Fibroblast of peridontal ligament (primary cell): ENCODE results near the gene SLAMF8.

ENCODE experiments used
- DNase-seq: peaks from one replicate; pipeline ENCODE4 v3.0.0-alpha.2; 2010; ENCODE audit errors: extremely low read depth

Gene SLAMF8

DNA sequence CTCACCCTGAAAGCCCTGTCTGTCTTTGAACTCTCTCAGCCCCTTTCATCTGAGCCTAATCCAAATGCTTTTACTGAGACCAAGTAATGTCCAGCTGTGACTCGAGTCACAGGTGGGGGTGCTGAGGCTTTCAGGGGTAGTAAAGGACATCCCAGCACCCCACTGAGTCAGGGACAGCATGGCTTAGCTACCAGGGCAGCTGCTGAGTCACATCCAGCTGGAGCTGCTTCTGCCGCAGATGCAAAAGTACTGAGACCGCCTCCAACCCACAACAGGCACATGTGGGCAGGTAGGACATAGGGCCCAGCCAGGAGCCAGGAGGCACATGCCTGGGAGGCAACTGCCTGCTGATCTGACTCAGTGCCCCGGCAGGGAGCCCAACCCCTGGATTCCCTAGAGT lies 42.5 kb downstream of the SLAMF8 start:
- peak; percentile 30 for DNase-seq

DNA sequence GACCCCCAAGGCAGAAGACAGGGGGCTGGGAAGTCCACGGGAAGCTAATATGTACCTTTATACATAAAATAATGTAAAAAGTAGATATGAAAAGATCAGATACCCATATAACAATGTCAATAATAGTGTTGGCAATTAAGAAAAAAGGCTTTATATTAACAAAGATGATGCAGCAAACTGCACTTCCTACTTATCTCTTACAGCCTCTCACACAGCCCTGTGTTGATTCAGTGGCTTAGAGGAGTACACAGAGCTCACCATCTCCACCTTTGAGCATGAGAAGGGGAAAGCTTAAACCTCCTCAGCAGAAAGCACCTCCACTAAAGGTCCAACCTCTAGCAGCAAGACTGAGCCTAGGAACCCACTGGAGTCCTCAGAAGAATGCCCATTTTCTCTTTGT lies 42.9 kb downstream of the SLAMF8 start:
- no peak for DNase-seq

DNA sequence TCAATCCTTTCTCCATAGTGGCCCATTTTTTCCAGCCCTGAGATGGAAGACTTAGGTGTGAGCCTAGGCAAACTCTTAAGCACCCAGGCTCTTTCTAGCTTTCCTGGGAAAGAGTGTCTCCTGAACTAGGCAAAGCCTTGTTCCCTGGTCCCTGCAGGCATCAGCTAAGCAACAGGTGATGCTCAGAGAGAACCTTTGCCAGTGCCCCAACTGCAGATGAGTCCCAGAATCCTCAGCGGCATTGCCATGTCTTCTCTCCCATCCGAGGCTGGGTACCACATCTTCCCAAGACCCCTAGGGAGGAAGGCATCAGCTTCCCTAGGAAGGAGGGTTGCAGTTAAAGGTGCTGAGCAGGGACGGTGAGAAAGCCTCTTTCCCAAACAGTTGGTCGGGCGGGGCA lies 44.0 kb downstream of the SLAMF8 start:
- DNase-seq: no peak

DNA sequence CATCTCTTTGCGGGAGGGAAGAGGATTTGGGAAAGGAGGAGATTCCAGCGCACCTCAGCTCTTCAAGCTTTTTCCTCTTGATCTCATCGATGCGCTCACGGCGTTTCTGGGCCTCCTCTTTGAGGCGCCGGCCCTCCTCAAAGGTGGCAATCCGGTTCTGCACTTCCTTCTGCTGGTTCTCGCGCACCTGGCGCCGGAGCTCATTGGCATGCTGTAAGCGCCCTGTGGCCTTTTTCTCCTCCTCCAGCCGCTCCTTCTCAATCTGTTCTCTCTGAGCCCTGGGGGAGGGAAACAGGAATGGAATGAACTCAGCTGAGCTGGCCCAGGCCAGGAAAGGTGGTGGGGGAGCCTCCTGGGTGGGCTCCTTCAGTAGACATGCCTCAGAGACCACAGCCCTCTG lies 46.2 kb downstream of the SLAMF8 start:
- no peak for DNase-seq

DNA sequence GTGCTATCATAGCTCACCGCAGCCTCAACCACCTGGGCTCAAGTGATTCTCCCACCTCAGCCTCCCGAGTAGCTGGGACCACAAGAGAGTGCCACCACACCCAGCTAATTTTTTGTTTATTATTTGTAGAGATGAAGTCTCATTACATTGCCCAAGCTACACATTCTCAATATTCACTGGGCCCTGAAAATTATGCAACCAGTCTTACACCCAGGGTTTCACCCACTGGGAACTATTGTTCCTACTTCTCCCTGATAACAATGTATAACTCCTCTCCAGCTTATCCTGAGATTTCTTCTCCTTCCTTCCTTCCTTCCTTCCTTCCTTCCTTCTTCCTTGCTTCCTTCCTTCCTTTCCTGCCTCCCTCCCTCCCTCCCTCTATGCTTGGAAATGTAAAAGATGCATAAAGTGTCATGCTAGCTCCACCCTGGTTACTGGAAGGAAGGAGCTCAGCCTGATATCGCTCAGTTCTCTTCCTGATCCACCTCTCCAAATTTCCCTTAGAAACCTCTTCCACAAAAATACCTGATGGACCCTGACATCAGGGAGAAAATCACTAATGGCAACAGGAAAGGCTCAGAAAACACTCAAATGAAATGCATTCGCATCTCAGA lies 47.0 kb downstream of the SLAMF8 start:
- no peak for DNase-seq

DNA sequence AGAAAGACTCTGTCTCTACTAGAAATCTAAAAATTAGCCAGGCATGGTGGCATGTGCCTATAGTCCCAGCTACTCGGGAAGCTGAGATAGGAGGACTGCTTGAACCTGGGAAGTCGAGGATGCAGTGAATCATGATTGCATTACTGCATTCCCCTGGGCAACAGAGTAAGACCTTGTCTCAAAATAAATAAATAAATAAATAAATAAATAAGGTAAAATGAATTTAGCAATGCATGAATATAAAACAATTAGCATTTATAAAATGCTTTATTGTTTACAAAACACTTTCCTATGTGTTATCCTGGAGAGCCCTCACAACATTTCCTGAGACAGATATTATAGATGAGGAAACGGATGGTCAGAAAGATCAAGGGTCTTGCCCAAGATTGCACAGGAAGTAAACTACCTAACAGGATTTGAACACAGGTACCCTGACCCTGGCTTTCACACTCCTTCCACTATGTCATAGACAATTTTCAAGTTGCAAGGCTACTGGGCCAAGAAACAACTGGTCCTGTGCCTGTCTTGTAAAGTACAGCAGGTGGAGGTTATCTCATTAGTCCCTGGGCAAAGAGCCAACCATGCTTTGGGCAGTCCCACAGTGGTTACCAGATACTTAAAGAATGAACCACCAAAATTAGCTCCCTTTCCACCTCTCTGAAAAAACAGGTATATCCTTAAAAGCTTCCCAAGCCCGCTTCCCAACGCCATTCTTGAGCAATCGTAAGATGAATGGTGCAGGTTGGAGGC lies 51.2 kb downstream of the SLAMF8 start:
- no peak for DNase-seq

DNA sequence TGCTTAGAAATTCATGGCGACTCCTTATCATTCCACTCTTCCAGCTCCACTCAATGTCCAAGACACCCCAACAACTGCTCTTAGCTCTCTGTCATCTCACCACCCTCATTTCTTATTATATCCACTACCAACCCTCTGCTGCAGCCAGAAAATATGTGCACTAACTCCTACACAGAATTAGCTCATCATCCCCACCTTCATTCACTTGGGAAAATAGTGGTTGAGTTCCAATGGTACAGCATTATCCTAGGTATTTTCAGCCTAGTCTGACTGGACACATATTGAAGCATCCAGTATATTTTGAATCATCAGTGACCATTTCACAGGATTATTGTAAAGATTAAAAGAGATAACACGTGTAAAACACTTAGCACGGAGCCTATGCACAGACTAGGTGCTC lies 52.5 kb downstream of the SLAMF8 start:
- no peak for DNase-seq

DNA sequence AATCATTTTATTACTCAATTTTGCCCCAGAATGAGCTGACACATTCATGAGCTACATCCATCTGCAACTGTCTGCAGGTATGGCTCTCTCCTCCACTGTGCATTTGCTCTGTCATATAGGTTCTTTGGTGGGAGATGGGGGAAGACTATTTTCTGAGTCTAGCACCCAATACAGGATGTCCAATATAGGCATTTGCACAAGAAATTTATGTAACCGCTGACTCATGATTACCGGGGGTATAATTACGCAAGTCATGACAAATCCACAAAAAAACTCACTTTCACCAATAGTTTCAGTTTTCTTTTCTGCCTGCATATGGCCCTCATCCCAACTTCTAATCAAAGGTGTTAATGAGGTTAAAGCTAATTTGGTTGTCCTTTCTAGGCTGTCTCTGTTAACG lies 53.3 kb downstream of the SLAMF8 start:
- peak; percentile 85 for DNase-seq

DNA sequence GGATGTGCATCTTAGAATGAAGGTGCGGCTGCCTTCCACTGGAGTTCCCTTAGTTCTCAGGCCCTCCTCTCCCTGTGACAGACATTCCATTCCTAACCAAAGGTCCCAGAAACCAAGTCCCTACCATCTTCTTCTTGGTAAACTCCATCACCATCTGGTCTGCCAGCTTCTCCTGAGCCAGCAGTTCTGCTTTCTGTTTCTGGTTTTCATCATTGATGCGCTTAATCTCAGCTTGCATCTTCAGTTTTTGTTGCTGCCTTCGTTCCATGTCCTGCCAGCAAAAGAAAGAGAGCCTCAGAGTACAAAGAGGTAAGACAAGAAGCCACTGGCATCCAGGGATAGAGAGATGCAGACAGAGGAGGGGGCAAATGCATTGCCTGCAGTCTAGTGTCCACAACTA lies 53.8 kb downstream of the SLAMF8 start:
- DNase-seq: no peak

DNA sequence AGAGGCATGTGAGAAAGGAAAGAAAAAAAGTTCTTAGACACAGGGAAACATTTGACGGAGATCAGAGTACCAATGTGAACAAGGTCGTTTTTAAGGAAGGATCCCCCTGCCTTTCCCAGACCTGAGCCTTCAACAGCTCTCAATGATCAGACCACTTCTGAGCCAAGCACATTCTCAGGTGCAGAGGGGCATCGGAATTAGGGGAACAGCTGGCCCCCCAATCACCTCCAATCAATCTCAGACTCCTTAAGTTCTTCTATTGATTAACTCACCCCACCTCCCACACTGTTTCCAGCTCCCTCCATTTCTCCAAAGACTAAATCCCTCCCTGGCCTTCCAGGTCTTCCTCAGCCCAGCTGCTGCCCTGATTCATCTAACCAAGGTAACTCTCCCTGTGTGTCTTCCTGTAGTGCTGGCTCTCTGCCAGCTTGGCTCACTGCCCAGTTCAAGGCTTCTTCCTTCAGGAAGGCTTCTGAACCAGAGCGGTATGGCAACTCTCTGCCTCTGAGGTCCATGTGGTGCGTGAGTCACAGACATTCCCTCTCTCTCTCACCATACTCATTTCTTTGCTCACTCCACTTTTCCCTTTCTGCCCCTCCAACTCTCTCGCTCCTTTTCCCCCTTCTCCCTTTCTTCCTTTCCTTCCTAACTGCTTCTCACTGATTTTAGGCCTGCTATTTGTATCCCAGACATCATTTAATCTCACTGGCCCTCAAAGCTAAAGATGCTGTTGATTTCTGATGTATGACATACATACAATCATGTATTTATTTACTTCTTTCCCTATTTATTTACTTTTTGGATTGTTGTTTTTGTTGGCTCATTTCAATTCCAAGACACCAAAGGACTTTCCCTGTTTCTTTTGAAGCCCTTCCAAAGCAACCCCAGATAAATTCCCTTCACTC lies 55.2 kb downstream of the SLAMF8 start:
- DNase-seq: peak; percentile 87

DNA sequence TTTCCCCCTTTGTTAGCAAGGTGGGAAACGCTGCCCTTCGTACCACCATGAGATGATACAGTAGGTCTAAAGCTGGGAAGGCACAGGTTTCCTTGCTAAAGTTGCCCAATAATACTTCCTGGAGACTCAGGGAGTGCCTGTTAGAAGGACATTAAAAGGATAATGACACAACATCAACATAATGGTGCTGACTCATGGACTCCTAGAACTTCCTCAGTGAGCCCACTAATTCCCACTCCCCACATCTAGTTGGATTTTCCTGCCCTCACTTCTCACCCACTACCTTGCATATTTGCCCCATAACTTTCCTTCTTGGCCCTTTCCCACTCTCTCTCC lies 55.8 kb downstream of the SLAMF8 start:
- no peak for DNase-seq

DNA sequence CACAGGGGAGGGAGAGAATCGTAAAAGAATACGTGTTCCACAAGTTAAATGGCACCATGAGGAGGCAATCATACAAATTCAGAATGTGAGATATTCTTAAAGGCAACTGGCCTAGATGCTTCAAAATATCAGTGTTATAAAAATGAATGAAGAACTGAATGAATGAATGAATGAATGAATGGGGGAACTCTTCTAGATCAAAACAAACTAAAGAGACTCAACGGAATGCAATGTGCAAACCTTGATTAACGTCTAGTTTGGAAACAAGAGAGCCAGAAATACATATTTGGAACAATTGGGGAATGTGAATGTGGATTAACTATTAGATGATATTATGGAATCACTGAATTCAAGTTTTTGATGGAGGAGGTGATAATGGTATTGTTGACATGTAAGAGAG lies 56.5 kb downstream of the SLAMF8 start:
- DNase-seq: no peak

DNA sequence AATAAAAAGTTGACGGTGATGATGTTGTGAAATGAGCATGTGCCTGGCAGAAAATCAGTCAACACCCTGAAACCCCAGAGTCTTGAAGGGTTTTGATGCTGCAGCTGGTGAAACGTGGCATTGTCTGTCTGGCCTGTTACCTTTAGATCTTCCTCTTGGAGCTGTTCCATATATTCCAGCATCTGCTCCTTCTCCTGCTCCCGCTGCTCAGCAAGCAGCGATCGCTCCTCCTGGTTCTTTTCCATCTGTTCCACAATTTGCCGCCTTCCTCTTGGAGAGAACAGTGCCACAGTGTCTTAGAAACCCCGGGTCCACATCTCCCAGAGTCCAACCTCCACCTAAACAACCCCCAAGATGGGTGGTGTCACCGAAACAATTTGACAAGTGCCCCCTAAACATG lies 57.6 kb downstream of the SLAMF8 start:
- DNase-seq: no peak
